H9 (cell line): ENCODE measurements around the gene SLC30A3. TPM values are rescaled to one million over a fixed set of nuclear protein-coding genes. Genes with fewer than 3 reads are reported as not detected.

ENCODE experiments used
- DNase-seq: peaks from one replicate; pipeline ENCODE4 v3.0.0-alpha.2; 2017
- H2AFZ ChIP-seq: one replicate; pipeline ENCODE4 v1.6.1; 2013; ENCODE audit warnings: mild to moderate bottlenecking, low read length, control low read depth, moderate library complexity
- H2AK5ac ChIP-seq: 2 replicates; pipeline ENCODE4 v1.6.1; 2013; ENCODE audit warnings: low read length, control low read depth, mixed read lengths; ENCODE audit not compliant: insufficient read length
- H2BK120ac ChIP-seq: one replicate; pipeline ENCODE4 v1.6.1; 2013; ENCODE audit warnings: low read depth, mild to moderate bottlenecking, low read length, control low read depth, inconsistent platforms; ENCODE audit not compliant: poor library complexity, severe bottlenecking
- H2BK12ac ChIP-seq: 2 replicates; pipeline ENCODE4 v1.6.1; 2013; ENCODE audit warnings: low read length, control low read depth, mixed read lengths, low read depth; ENCODE audit not compliant: insufficient read length
- H2BK15ac ChIP-seq: 2 replicates; pipeline ENCODE4 v1.6.1; 2013; ENCODE audit warnings: low read depth, low read length, control low read depth
- H2BK20ac ChIP-seq: one replicate; pipeline ENCODE4 v1.6.1; 2013; ENCODE audit warnings: low read depth, mild to moderate bottlenecking, low read length, control low read depth, inconsistent platforms; ENCODE audit not compliant: poor library complexity, severe bottlenecking
- H2BK5ac ChIP-seq: 2 replicates; pipeline ENCODE4 v1.6.1; 2013; ENCODE audit warnings: low read length, control low read depth, mixed read lengths; ENCODE audit not compliant: insufficient read length
- H3K14ac ChIP-seq: 2 replicates; pipeline ENCODE4 v1.6.1; 2013; ENCODE audit warnings: low read length, control low read depth; ENCODE audit not compliant: insufficient read depth
- H3K18ac ChIP-seq: 2 replicates; pipeline ENCODE4 v1.6.1; 2013; ENCODE audit warnings: low read depth, mild to moderate bottlenecking, mixed read lengths, low read length, control low read depth; ENCODE audit not compliant: insufficient read length
- H3K23ac ChIP-seq: 2 replicates; pipeline ENCODE4 v1.6.1; 2013; ENCODE audit warnings: low read length, control low read depth, mixed read lengths, low read depth; ENCODE audit not compliant: insufficient read length
- H3K23me2 ChIP-seq: 2 replicates; pipeline ENCODE4 v1.6.1; 2013; ENCODE audit warnings: low read depth, mild to moderate bottlenecking, mixed read lengths, low read length, control low read depth; ENCODE audit not compliant: insufficient read length, poor library complexity, severe bottlenecking
- H3K27ac ChIP-seq: 2 replicates; pipeline ENCODE4 v1.5.1; 2013; ENCODE audit warnings: low read length, control low read depth, mixed read lengths, low read depth; ENCODE audit not compliant: insufficient read length
- H3K27me3 ChIP-seq: 2 replicates; pipeline ENCODE4 v1.6.1; 2013; ENCODE audit warnings: low read length, control low read depth, inconsistent platforms; ENCODE audit not compliant: insufficient read depth
- H3K4ac ChIP-seq: 2 replicates; pipeline ENCODE4 v1.6.1; 2013; ENCODE audit warnings: low read depth, mild to moderate bottlenecking, control low read depth, inconsistent platforms, low read length, moderate library complexity
- H3K4me1 ChIP-seq: 2 replicates; pipeline ENCODE4 v1.6.1; 2013; ENCODE audit warnings: low read length, control low read depth, inconsistent platforms; ENCODE audit not compliant: insufficient read depth
- H3K4me2 ChIP-seq: 2 replicates; pipeline ENCODE4 v1.6.1; 2013; ENCODE audit warnings: low read length, control low read depth, mixed read lengths; ENCODE audit not compliant: insufficient read length, insufficient read depth
- H3K56ac ChIP-seq: 2 replicates; pipeline ENCODE4 v1.6.1; 2013; ENCODE audit warnings: low read depth, mild to moderate bottlenecking, mixed read lengths, low read length, control low read depth; ENCODE audit not compliant: insufficient read length
- H3K79me1 ChIP-seq: 2 replicates; pipeline ENCODE4 v1.6.1; 2013; ENCODE audit warnings: low read depth, mild to moderate bottlenecking, moderate library complexity, low read length, control low read depth, inconsistent platforms; ENCODE audit not compliant: insufficient read depth, poor library complexity, severe bottlenecking
- H3K79me2 ChIP-seq: 2 replicates; pipeline ENCODE4 v1.6.1; 2013; ENCODE audit warnings: low read length, control low read depth, inconsistent platforms; ENCODE audit not compliant: insufficient read depth
- H3K9ac ChIP-seq: 2 replicates; pipeline ENCODE4 v1.6.1; 2013; ENCODE audit warnings: low read length, control low read depth, mixed read lengths; ENCODE audit not compliant: insufficient read length; ENCODE audit errors: extremely low read depth
- H3K9me3 ChIP-seq: one replicate; pipeline ENCODE4 v1.6.1; 2013; ENCODE audit warnings: low read depth, low read length, inconsistent platforms; ENCODE audit not compliant: control insufficient read depth
- H3T11ph ChIP-seq: one replicate; pipeline ENCODE4 v1.6.1; 2013; ENCODE audit warnings: mild to moderate bottlenecking, low read length, control low read depth, inconsistent platforms
- H4K20me1 ChIP-seq: one replicate; pipeline ENCODE4 v1.6.1; 2013; ENCODE audit not compliant: control insufficient read depth, insufficient read length, insufficient read depth
- H4K5ac ChIP-seq: 2 replicates; pipeline ENCODE4 v1.6.1; 2013; ENCODE audit warnings: low read depth, mild to moderate bottlenecking, mixed read lengths, low read length, control low read depth; ENCODE audit not compliant: insufficient read length
- H4K8ac ChIP-seq: replicated peaks from 2 replicates; pipeline ENCODE4 v1.6.1; 2013; ENCODE audit warnings: low read length, control low read depth, mixed read lengths, low read depth; ENCODE audit not compliant: insufficient read length
- H4K91ac ChIP-seq: 2 replicates; pipeline ENCODE4 v1.6.1; 2013; ENCODE audit warnings: low read depth, mild to moderate bottlenecking, moderate library complexity, mixed read lengths, low read length, control low read depth; ENCODE audit not compliant: insufficient read length
- H3K27ac Mint-ChIP-seq, 3 experiments: 2 replicates in 2 of 3; 3 replicates in 1 of 3; pipeline ENCODE4 v1.8.0; 2020 to 2021; ENCODE audit warnings: mixed read lengths in 3 of 3, mild to moderate bottlenecking in 1 of 3, moderate library complexity in 1 of 3
- H3K27me3 Mint-ChIP-seq: 2 replicates; pipeline ENCODE4 v1.8.0; 2021; ENCODE audit warnings: low read depth, mild to moderate bottlenecking, moderate library complexity, mixed read lengths
- H3K36me3 Mint-ChIP-seq, 3 experiments: 2 replicates in 2 of 3; 3 replicates in 1 of 3; pipeline ENCODE4 v1.8.0; 2020 to 2021; ENCODE audit warnings: low read depth in 3 of 3, mixed read lengths in 3 of 3; ENCODE audit not compliant: insufficient read depth in 1 of 3
- H3K4me1 Mint-ChIP-seq, 2 experiments: 2 replicates each; pipeline ENCODE4 v1.8.0; 2020; ENCODE audit warnings: mixed read lengths in 2 of 2
- H3K4me3 Mint-ChIP-seq, 2 experiments: 2 replicates in 1 of 2; 3 replicates in 1 of 2; pipeline ENCODE4 v1.8.0; 2020 to 2021; ENCODE audit warnings: mild to moderate bottlenecking in 2 of 2, mixed read lengths in 2 of 2, moderate library complexity in 1 of 2
- H3K9me3 Mint-ChIP-seq, 2 experiments: 2 replicates in 1 of 2; 3 replicates in 1 of 2; pipeline ENCODE4 v1.8.0; 2020; ENCODE audit warnings: mild to moderate bottlenecking in 2 of 2, mixed read lengths in 2 of 2, moderate library complexity in 1 of 2
- WGBS: extraction: QIAGEN DNeasy Blood & Tissue Kit; methylation state at CpG from one replicate; pipeline ENCODE4 v1.1.7; 2013; ENCODE audit warnings: missing lambda C conversion rate, low lambda C conversion rate, mixed read lengths; ENCODE audit not compliant: insufficient read length; ENCODE audit errors: extremely low coverage; 5-methylcytosine and 5-hydroxymethylcytosine counted together
- total RNA-seq: library from RNA; stranded (reverse); gene quantifications from 2 replicates; pipeline ENCODE4 v1.2.1, GENCODE V29; 2021
- TF ChIP-seq, protein P1 (sequence below): fragments of 200-600 bp; sonication (generic); conservative IDR thresholded peaks from 3 replicates; pipeline ENCODE4 v1.8.0; 2021; ENCODE audit warnings: antibody characterized with exemption, mild to moderate bottlenecking

SLC30A3 gene
- total RNA-seq, 1 experiment from 2014 or later = 2.5 TPM

DNA sequence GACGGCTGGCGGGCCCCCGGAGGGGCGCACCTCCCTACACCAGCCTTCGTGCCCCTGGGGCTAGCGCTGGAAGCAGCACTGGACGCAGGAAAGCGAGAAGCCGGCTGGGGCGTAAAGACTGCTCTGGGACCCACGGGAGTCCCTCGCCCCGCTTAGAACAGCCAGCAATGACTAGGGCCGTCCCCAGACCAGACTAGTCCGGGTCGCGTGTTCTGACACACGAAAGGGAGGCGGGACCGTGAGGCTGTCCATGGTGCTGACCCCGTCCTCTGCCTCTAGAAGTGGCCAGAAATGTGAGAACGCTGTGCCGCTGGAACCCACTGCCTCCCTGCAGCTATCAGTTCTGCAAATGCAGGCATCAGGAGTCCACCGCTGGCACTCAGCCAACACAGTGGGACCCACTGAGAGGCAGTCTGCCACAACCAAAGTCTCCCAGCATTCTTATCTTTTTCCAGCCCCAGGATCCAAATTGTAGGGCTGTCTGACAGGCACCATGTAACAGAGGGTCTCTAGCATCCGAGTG, 45.6 kb upstream of the SLC30A3 start, which contains the start of gene UCN:
UCN (minus strand) TSS at position 87 of the 523 bp plus-strand sequence. CDS start 550 bp downstream, outside the sequence.
- Histone ChIP-seq H2AFZ (no peak within 1 kb of the TSS), H4K20me1 (no peaks in the 10 kb centered on the region)
- peak within 1 kb of the TSS; percentile 36 to 64 for H3K4me3 Mint-ChIP-seq

More for the DNA sequence above, 45.6 kb upstream of the SLC30A3 start, which contains the start of gene UCN:
- H3K9me3 Mint-ChIP-seq = no peaks in the 10 kb centered on the region
- no peak within 1 kb of the TSS; a peak in 1 of 7 replicates for H3K27ac Mint-ChIP-seq
- no peak within 1 kb of the TSS for H4K8ac ChIP-seq
- H2BK120ac ChIP-seq = no peak within 1 kb of the TSS
- H3K9ac ChIP-seq = no peak within 1 kb of the TSS
- H3K23ac ChIP-seq = no peak within 1 kb of the TSS
- H4K5ac ChIP-seq = no peak within 1 kb of the TSS
- H3K27me3 ChIP-seq = peaks cover 21% of the 10 kb centered on the region
- H3K23me2 ChIP-seq = peaks cover 9% of the 10 kb centered on the region
- H3K27me3 Mint-ChIP-seq = peaks cover 52% of the 10 kb centered on the region
- H3K14ac ChIP-seq = no peak within 1 kb of the TSS
- no peak within 1 kb of the TSS for H2BK12ac ChIP-seq
- no peaks in the 10 kb centered on the region for H3K79me1 ChIP-seq
- H3K79me2 ChIP-seq = no peaks in the 10 kb centered on the region
- H3K36me3 Mint-ChIP-seq = peaks cover 9 to 12% (median 10%) of the 10 kb centered on the region in 3 experiments; a peak in 6 of 7 replicates
- no peak within 1 kb of the TSS for H2BK20ac ChIP-seq
- H3K4me1 Mint-ChIP-seq = peaks cover 3 to 5% of the 10 kb centered on the region in 2 experiments; a peak in 3 of 4 replicates
- WGBS = no CpG with 5 or more reads among the region's 25 CpGs
- H3K4ac ChIP-seq = no peak within 1 kb of the TSS
- no peak within 1 kb of the TSS for H3K18ac ChIP-seq
- H4K91ac ChIP-seq = no peak within 1 kb of the TSS
- no peak within 1 kb of the TSS for H2AK5ac ChIP-seq
- H2BK5ac ChIP-seq = no peak within 1 kb of the TSS
- H3K4me1 ChIP-seq = no peaks in the 10 kb centered on the region
- no peak within 1 kb of the TSS for H3K56ac ChIP-seq
- peak within 1 kb of the TSS; percentile 34 for H3K4me2 ChIP-seq
- no peak within 1 kb of the TSS for H2BK15ac ChIP-seq
- TF ChIP-seq, protein P1, sequence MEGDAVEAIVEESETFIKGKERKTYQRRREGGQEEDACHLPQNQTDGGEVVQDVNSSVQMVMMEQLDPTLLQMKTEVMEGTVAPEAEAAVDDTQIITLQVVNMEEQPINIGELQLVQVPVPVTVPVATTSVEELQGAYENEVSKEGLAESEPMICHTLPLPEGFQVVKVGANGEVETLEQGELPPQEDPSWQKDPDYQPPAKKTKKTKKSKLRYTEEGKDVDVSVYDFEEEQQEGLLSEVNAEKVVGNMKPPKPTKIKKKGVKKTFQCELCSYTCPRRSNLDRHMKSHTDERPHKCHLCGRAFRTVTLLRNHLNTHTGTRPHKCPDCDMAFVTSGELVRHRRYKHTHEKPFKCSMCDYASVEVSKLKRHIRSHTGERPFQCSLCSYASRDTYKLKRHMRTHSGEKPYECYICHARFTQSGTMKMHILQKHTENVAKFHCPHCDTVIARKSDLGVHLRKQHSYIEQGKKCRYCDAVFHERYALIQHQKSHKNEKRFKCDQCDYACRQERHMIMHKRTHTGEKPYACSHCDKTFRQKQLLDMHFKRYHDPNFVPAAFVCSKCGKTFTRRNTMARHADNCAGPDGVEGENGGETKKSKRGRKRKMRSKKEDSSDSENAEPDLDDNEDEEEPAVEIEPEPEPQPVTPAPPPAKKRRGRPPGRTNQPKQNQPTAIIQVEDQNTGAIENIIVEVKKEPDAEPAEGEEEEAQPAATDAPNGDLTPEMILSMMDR = no peak
- H3K9me3 ChIP-seq = no peaks in the 10 kb centered on the region
- H3T11ph ChIP-seq = no peak within 1 kb of the TSS
- peak; percentile 82 for DNase-seq
- H3K27ac ChIP-seq = no peak within 1 kb of the TSS
